Neuronal stem cell (in vitro differentiated cells): ENCODE data around the gene HAPLN3.

Experiments
- DNase-seq: peaks from one replicate; pipeline ENCODE4 v3.0.0-alpha.2; 2013; ENCODE audit warnings: low spot score
- H2AFZ ChIP-seq: one replicate; pipeline ENCODE4 v1.6.1; 2013; ENCODE audit warnings: mild to moderate bottlenecking, low read length, inconsistent platforms
- H2AK5ac ChIP-seq: 2 replicates; pipeline ENCODE4 v1.6.1; 2013; ENCODE audit warnings: low read depth, mild to moderate bottlenecking, inconsistent platforms, low read length, moderate library complexity, mixed read lengths
- H2BK120ac ChIP-seq: 2 replicates; pipeline ENCODE4 v1.6.1; 2013; ENCODE audit warnings: low read depth, mild to moderate bottlenecking, inconsistent platforms, low read length, moderate library complexity, mixed read lengths
- H2BK12ac ChIP-seq: one replicate; pipeline ENCODE4 v1.6.1; 2013; ENCODE audit warnings: low read length, inconsistent platforms
- H2BK15ac ChIP-seq: 2 replicates; pipeline ENCODE4 v1.6.1; 2013; ENCODE audit warnings: mild to moderate bottlenecking, low read length, inconsistent platforms, mixed read lengths
- H2BK5ac ChIP-seq: one replicate; pipeline ENCODE4 v1.6.1; 2013; ENCODE audit warnings: inconsistent platforms, mild to moderate bottlenecking, low read length, moderate library complexity
- H3K14ac ChIP-seq: one replicate; pipeline ENCODE4 v1.6.1; 2013; ENCODE audit warnings: low read length, inconsistent platforms
- H3K18ac ChIP-seq: 2 replicates; pipeline ENCODE4 v1.6.1; 2013; ENCODE audit warnings: low read length, inconsistent platforms
- H3K23ac ChIP-seq: 2 replicates; pipeline ENCODE4 v1.6.1; 2013; ENCODE audit warnings: low read depth, mild to moderate bottlenecking, mixed read lengths, low read length, inconsistent platforms; ENCODE audit not compliant: poor library complexity
- H3K27ac ChIP-seq: replicated peaks from 3 replicates; pipeline ENCODE4 v1.5.1; 2013; ENCODE audit warnings: low read length, inconsistent platforms
- H3K27me3 ChIP-seq, 3 experiments: 2 replicates each; pipeline ENCODE4 v1.6.1; 2013; ENCODE audit warnings: low read length in 3 of 3, mild to moderate bottlenecking in 2 of 3, inconsistent platforms in 1 of 3, low read depth in 1 of 3, mixed read lengths in 1 of 3, moderate library complexity in 1 of 3; ENCODE audit not compliant: control insufficient read depth in 3 of 3, insufficient read depth in 3 of 3
- H3K36me3 ChIP-seq, 2 donors: replicated peaks in 1 of 2; 2 replicates each; pipeline ENCODE4 v1.6.1; 2013; ENCODE audit warnings: low read length in 2 of 2; ENCODE audit not compliant: control insufficient read depth in 2 of 2, insufficient read depth in 2 of 2
- H3K4ac ChIP-seq: 2 replicates; pipeline ENCODE4 v1.6.1; 2013; ENCODE audit warnings: inconsistent platforms, mild to moderate bottlenecking, low read length, moderate library complexity
- H3K4me1 ChIP-seq, 2 donors: 1 replicate in 1 of 2; 2 replicates in 1 of 2; pipeline ENCODE4 v1.6.1; 2013; ENCODE audit warnings: low read length in 2 of 2, low read depth in 1 of 2; ENCODE audit not compliant: control insufficient read depth in 2 of 2, insufficient read depth in 1 of 2
- H3K4me2 ChIP-seq: one replicate; pipeline ENCODE4 v1.6.1; 2013; ENCODE audit warnings: mild to moderate bottlenecking, low read length, inconsistent platforms; ENCODE audit not compliant: insufficient read depth, poor library complexity, severe bottlenecking
- H3K4me3 ChIP-seq, 2 donors: 2 replicates each; pipeline ENCODE4 v1.5.1; 2013; ENCODE audit warnings: low read length in 2 of 2, mild to moderate bottlenecking in 2 of 2, inconsistent platforms in 1 of 2, moderate library complexity in 1 of 2
- H3K79me1 ChIP-seq: one replicate; pipeline ENCODE4 v1.6.1; 2013; ENCODE audit warnings: low read depth, mild to moderate bottlenecking, inconsistent platforms, low read length, moderate library complexity
- H3K9ac ChIP-seq: one replicate; pipeline ENCODE4 v1.6.1; 2013; ENCODE audit warnings: mild to moderate bottlenecking, low read depth, low read length, inconsistent platforms; ENCODE audit not compliant: poor library complexity
- H3K9me3 ChIP-seq, 2 donors: replicated peaks in 1 of 2; 2 replicates each; pipeline versions ENCODE3 to v1.6.1; 2013; ENCODE audit warnings: low read length in 2 of 2, mild to moderate bottlenecking in 2 of 2, inconsistent platforms in 1 of 2, low read depth in 1 of 2, mixed read lengths in 1 of 2, moderate library complexity in 1 of 2; ENCODE audit not compliant: control insufficient read depth in 2 of 2, insufficient read depth in 1 of 2
- H4K8ac ChIP-seq: one replicate; pipeline ENCODE4 v1.6.1; 2013; ENCODE audit warnings: low read depth, mild to moderate bottlenecking, inconsistent platforms, low read length, moderate library complexity
- H4K91ac ChIP-seq: one replicate; pipeline ENCODE4 v1.6.1; 2013; ENCODE audit warnings: low read length, low read depth, mild to moderate bottlenecking, inconsistent platforms; ENCODE audit not compliant: poor library complexity
- whole genome bisulfite sequencing, 2 donors: extraction: QIAGEN DNeasy Blood & Tissue Kit; methylation state at CpG; one replicate each; pipeline ENCODE4 v1.1.7; 2013; ENCODE audit warnings: missing lambda C conversion rate in 2 of 2, mixed read lengths in 1 of 2; ENCODE audit not compliant: insufficient read length in 2 of 2, insufficient replicate concordance in 1 of 2; ENCODE audit errors: extremely low coverage in 2 of 2; 5-methylcytosine and 5-hydroxymethylcytosine counted together

Gene HAPLN3

GRCh38 chr15:88872106-88872505 is 23.2 kb downstream of the HAPLN3 start:
- Histone ChIP-seq H4K8ac (no peak overlapping the region), H2AFZ (no peak overlapping the region), H3K4ac (no peak overlapping the region), H4K91ac (no peak overlapping the region), H2AK5ac (peak overlapping the region; percentile 27), H3K4me2 (no peak overlapping the region), H3K14ac (no peak overlapping the region), H2BK15ac (no peak overlapping the region), H2BK120ac (no peak overlapping the region), H3K9me3 (peaks cover 0 to 6% of the 10 kb centered on the region in 2 donors), H3K4me1 (no peaks in the 10 kb centered on the region), H3K27ac (no peak overlapping the region), H2BK5ac (no peak overlapping the region), H3K27me3 (peaks cover 0 to 6% (median 0%) of the 10 kb centered on the region in 3 experiments), H3K23ac (no peak overlapping the region), H3K4me3 (no peak overlapping the region), H3K36me3 (no peaks in the 10 kb centered on the region), H2BK12ac (no peak overlapping the region), H3K18ac (no peak overlapping the region), H3K79me1 (peaks cover 1% of the 10 kb centered on the region), H3K9ac (no peak overlapping the region)
- no peak for DNase-seq
- WGBS, 2 donors = no CpG with 5 or more reads among the region's 6 CpGs

GRCh38 chr15:88871313-88871712 is 24.0 kb downstream of the HAPLN3 start:
- Histone ChIP-seq H2AK5ac (peak overlapping the region; percentile 85), H3K9me3 (peaks cover 0 to 6% of the 10 kb centered on the region in 2 donors), H3K23ac (peak overlapping the region; percentile 87), H2AFZ (no peak overlapping the region), H3K4me3 (no peak overlapping the region), H3K14ac (no peak overlapping the region), H4K8ac (no peak overlapping the region), H3K18ac (peak overlapping the region; percentile 66), H3K4ac (no peak overlapping the region), H2BK5ac (peak overlapping the region; percentile 59), H3K27ac (no peak overlapping the region), H2BK12ac (peak overlapping the region; percentile 58), H3K79me1 (peaks cover 1% of the 10 kb centered on the region), H3K27me3 (peaks cover 0 to 9% (median 0%) of the 10 kb centered on the region in 3 experiments), H3K9ac (no peak overlapping the region), H3K36me3 (no peaks in the 10 kb centered on the region), H2BK15ac (peak overlapping the region; percentile 55), H4K91ac (no peak overlapping the region), H2BK120ac (no peak overlapping the region), H3K4me2 (no peak overlapping the region), H3K4me1 (no peaks in the 10 kb centered on the region)
- whole genome bisulfite sequencing, 2 donors = no CpG with 5 or more reads among the region's 14 CpGs
- DNase-seq = no peak

GRCh38 chr15:88866295-88866881 is 29.0 kb downstream of the HAPLN3 start:
- Histone ChIP-seq H2BK5ac (no peak overlapping the region), H3K18ac (no peak overlapping the region), H3K14ac (no peak overlapping the region), H2BK120ac (no peak overlapping the region), H3K4me3 (no peak overlapping the region), H3K9me3 (peaks cover 0 to 4% of the 10 kb centered on the region in 2 donors), H2AK5ac (no peak overlapping the region), H3K79me1 (no peaks in the 10 kb centered on the region), H4K91ac (no peak overlapping the region), H3K9ac (no peak overlapping the region), H3K4ac (no peak overlapping the region), H3K4me1 (no peaks in the 10 kb centered on the region), H3K4me2 (no peak overlapping the region), H2BK15ac (no peak overlapping the region), H2BK12ac (no peak overlapping the region), H2AFZ (no peak overlapping the region), H4K8ac (no peak overlapping the region), H3K23ac (no peak overlapping the region), H3K27me3 (peaks cover 0 to 8% (median 0%) of the 10 kb centered on the region in 3 experiments), H3K36me3 (no peaks in the 10 kb centered on the region), H3K27ac (no peak overlapping the region)
- WGBS, 2 donors = no CpG with 5 or more reads among the region's 10 CpGs
- DNase-seq = no peak

GRCh38 chr15:88865498-88866099 is 29.7 kb downstream of the HAPLN3 start:
- Histone ChIP-seq H3K18ac (peak overlapping the region; percentile 42), H3K4me1 (no peaks in the 10 kb centered on the region), H2BK120ac (no peak overlapping the region), H3K79me1 (no peaks in the 10 kb centered on the region), H4K91ac (no peak overlapping the region), H3K14ac (no peak overlapping the region), H3K36me3 (no peaks in the 10 kb centered on the region), H2BK15ac (no peak overlapping the region), H2AK5ac (no peak overlapping the region), H2BK12ac (no peak overlapping the region), H3K4ac (no peak overlapping the region), H2AFZ (no peak overlapping the region), H3K27me3 (peaks cover 0 to 5% (median 0%) of the 10 kb centered on the region in 3 experiments), H4K8ac (no peak overlapping the region), H3K23ac (no peak overlapping the region), H3K9me3 (peaks cover 0 to 4% of the 10 kb centered on the region in 2 donors), H3K4me3 (no peak overlapping the region), H3K27ac (no peak overlapping the region), H3K4me2 (no peak overlapping the region), H2BK5ac (no peak overlapping the region), H3K9ac (no peak overlapping the region)
- DNase-seq = no peak
- no CpG with 5 or more reads among the region's 6 CpGs for WGBS, 2 donors
